T-helper 1 cell treated with Interleukin-12 subunit alpha and Interleukin-12 subunit beta and Interleukin-4 antibody, amounts not matched to agents 30 μg/mL and 1 μg/mL, for 36 hours (primary cell): ENCODE data around the gene VN1R4.
"Not testable (repeated sequence)": the region's sequence is repeated elsewhere in the genome, so short reads cannot be mapped to it uniquely, and the experiment has no call there.

Experiments
- H3K27ac Mint-ChIP-seq: one replicate; pipeline ENCODE4 v1.8.0; 2021; ENCODE audit warnings: mild to moderate bottlenecking, mixed read lengths
- H3K27me3 Mint-ChIP-seq: one replicate; pipeline ENCODE4 v1.8.0; 2021; ENCODE audit warnings: low read depth, mixed read lengths
- H3K36me3 Mint-ChIP-seq: one replicate; pipeline ENCODE4 v1.8.0; 2021; ENCODE audit warnings: low read depth, mixed read lengths
- H3K4me1 Mint-ChIP-seq: one replicate; pipeline ENCODE4 v1.8.0; 2021; ENCODE audit warnings: low read depth, mixed read lengths
- H3K4me3 Mint-ChIP-seq: one replicate; pipeline ENCODE4 v1.8.0; 2021; ENCODE audit warnings: mild to moderate bottlenecking, moderate library complexity, mixed read lengths
- H3K9me3 Mint-ChIP-seq: one replicate; pipeline ENCODE4 v1.8.0; 2021; ENCODE audit warnings: mixed read lengths

VN1R4 gene, protein sequence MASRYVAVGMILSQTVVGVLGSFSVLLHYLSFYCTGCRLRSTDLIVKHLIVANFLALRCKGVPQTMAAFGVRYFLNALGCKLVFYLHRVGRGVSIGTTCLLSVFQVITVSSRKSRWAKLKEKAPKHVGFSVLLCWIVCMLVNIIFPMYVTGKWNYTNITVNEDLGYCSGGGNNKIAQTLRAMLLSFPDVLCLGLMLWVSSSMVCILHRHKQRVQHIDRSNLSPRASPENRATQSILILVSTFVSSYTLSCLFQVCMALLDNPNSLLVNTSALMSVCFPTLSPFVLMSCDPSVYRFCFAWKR

DNA sequence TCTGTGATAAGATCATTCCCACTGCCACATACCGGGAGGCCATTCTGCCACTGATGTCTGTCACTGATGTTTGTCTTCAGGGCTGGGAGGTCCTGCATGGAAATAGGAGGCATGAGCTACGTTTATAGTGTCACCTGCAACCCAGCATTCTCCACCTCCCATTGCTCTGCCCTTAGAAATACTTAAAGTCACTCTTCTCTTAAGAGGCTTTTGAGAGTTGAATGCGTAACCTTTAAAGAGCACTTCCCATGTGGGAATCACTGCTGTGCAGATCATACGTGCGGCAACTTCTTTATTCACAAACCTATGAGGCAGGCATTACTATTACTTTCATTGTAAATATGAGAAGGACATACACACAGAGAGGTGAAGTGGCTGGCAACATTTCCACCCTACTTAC lies at the start of gene VN1R4:
Gene VN1R4 (minus strand): TSS at position 101 of the 400 bp plus-strand sequence. CDS start 58 bp downstream, at position 43.
- H3K27ac Mint-ChIP-seq, H3K27me3 Mint-ChIP-seq, H3K4me1 Mint-ChIP-seq, H3K36me3 Mint-ChIP-seq, H3K4me3 Mint-ChIP-seq: not testable (repeated sequence)
- peaks cover 57% of the 10 kb centered on the region for H3K9me3 Mint-ChIP-seq

DNA sequence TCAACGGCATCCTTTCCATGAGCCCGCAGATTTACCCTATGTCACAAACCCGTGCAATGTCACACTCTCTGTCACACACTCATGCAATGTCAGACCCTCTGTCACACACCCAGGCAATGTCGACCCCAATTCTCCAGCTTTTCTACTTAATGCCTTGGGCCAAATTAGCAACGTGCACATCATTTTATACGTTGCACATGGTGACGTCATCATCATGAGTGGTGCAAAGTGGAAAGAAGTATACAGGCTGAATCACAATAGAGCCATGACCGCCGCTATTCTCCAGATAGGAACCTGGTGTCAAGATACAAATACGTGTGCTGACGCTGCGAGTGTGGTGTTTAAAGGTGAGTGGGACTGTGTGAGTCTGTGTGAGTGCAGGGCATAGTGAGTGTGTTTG lies 44.4 kb upstream of the VN1R4 start:
- Mint-ChIP-seq H3K9me3 (peaks cover 55% of the 10 kb centered on the region), H3K4me3 (no peak overlapping the region), H3K4me1 (no peaks in the 10 kb centered on the region), H3K36me3 (no peaks in the 10 kb centered on the region), H3K27me3 (no peaks in the 10 kb centered on the region), H3K27ac (no peak overlapping the region)

DNA sequence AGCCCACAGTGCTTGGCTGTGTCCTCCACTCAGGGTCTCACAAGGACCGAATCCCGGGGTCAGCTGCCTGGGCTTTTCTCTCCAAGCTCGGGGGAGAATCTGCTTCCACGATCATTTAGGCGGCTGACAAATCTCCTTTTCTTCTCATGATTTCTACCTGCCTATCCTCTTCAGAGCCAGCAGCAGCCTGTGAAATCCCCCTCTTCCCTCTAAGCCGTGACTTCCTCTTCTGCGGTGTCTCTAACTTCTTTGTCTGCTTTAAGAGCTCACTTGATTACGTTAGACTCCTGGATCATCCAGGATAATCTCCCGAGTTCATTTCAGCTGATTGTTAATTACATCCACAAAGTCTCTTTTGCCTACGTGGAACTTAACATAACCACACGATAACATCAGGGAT lies 43.5 kb upstream of the VN1R4 start:
- H3K27ac Mint-ChIP-seq: no peak overlapping the region
- no peak overlapping the region for H3K4me3 Mint-ChIP-seq
- peaks cover 56% of the 10 kb centered on the region for H3K9me3 Mint-ChIP-seq
- no peaks in the 10 kb centered on the region for H3K27me3 Mint-ChIP-seq
- H3K4me1 Mint-ChIP-seq: no peaks in the 10 kb centered on the region
- no peaks in the 10 kb centered on the region for H3K36me3 Mint-ChIP-seq

GRCh38 chr19:53308339-53308811 lies 40.9 kb upstream of the VN1R4 start:
- peaks cover 63% of the 10 kb centered on the region for H3K9me3 Mint-ChIP-seq
- no peak overlapping the region for H3K27ac Mint-ChIP-seq
- no peak overlapping the region for H3K4me3 Mint-ChIP-seq
- no peaks in the 10 kb centered on the region for H3K27me3 Mint-ChIP-seq
- no peaks in the 10 kb centered on the region for H3K36me3 Mint-ChIP-seq
- H3K4me1 Mint-ChIP-seq: no peaks in the 10 kb centered on the region

- H3K27ac Mint-ChIP-seq, H3K36me3 Mint-ChIP-seq, H3K4me3 Mint-ChIP-seq, H3K4me1 Mint-ChIP-seq, H3K27me3 Mint-ChIP-seq: not testable (repeated sequence)
- peaks cover 52% of the 10 kb centered on the region for H3K9me3 Mint-ChIP-seq
These were observed 33.8 kb upstream of the VN1R4 start for GRCh38 chr19:53301341-53301740.

DNA sequence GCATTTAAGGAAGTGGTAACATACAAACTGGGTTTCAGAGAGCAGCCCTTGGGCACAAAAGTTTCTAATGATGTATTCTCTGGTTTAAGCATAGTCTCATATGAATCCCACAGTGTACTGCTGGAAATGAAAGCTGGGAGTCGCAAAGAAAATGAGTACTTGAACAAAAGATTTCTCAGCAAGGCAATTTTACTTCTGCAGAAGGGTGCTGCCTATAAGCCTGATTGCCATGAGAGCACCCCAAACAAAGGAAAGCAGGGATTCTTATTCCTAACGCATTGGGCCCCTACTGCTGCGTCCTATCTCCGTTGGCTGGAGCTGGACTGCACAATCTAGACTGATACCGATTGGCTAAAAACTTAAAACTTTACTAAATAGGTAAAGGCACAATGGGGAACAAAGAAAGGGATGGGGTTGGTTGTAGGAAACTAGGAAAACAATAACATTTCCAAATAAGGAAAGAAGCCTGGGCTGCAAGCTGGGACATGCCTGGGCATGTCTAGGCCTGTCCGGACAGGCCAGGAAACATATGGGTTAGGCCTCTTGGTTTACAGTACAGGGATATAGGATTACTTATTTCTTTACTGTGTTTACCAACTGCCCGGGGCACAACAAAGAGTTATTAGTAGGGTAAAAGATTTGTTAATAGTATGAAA lies 27.4 kb upstream of the VN1R4 start:
- no peak overlapping the region for H3K27ac Mint-ChIP-seq
- no peaks in the 10 kb centered on the region for H3K27me3 Mint-ChIP-seq
- no peak overlapping the region for H3K4me3 Mint-ChIP-seq
- H3K36me3 Mint-ChIP-seq: peaks cover 5% of the 10 kb centered on the region
- H3K9me3 Mint-ChIP-seq: peaks cover 65% of the 10 kb centered on the region
- H3K4me1 Mint-ChIP-seq: no peaks in the 10 kb centered on the region

- H3K36me3 Mint-ChIP-seq: peaks cover 2% of the 10 kb centered on the region
- H3K9me3 Mint-ChIP-seq: peaks cover 73% of the 10 kb centered on the region
- no peak overlapping the region for H3K27ac Mint-ChIP-seq
- H3K27me3 Mint-ChIP-seq: no peaks in the 10 kb centered on the region
- H3K4me1 Mint-ChIP-seq: no peaks in the 10 kb centered on the region
- no peak overlapping the region for H3K4me3 Mint-ChIP-seq
These were observed 23.4 kb upstream of the VN1R4 start for GRCh38 chr19:53290758-53291549.

- no peak overlapping the region for H3K4me3 Mint-ChIP-seq
- H3K36me3 Mint-ChIP-seq: peaks cover 3% of the 10 kb centered on the region
- H3K4me1 Mint-ChIP-seq: no peaks in the 10 kb centered on the region
- no peaks in the 10 kb centered on the region for H3K27me3 Mint-ChIP-seq
- peaks cover 47% of the 10 kb centered on the region for H3K9me3 Mint-ChIP-seq
- no peak overlapping the region for H3K27ac Mint-ChIP-seq
These were observed 17.6 kb upstream of the VN1R4 start for GRCh38 chr19:53285087-53285486.

- not testable (repeated sequence) for H3K4me1 Mint-ChIP-seq, H3K36me3 Mint-ChIP-seq, H3K4me3 Mint-ChIP-seq, H3K27ac Mint-ChIP-seq, H3K27me3 Mint-ChIP-seq
- peaks cover 51% of the 10 kb centered on the region for H3K9me3 Mint-ChIP-seq
These were observed 14.4 kb upstream of the VN1R4 start for GRCh38 chr19:53281947-53282346.

DNA sequence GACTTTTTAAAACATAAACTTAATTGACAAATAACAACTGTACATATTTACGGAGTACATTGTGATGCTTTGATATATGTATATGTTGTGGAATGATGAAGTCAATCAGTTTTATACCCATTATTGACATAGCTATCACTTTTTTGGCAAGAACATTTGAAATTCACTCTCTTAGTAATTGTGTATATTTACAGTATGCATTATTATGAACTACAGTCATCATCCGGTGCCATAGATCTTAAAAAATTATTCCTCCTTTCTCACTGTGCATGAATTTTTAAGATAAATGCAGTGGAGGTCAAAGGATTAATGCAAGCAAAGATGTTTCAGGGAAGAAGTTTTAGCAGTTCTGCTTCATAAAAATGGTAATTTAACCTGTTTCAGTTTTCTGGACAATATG lies 8.0 kb upstream of the VN1R4 start:
- H3K27ac Mint-ChIP-seq: no peak overlapping the region
- peaks cover 75% of the 10 kb centered on the region for H3K9me3 Mint-ChIP-seq
- H3K27me3 Mint-ChIP-seq: no peaks in the 10 kb centered on the region
- H3K4me3 Mint-ChIP-seq: no peak overlapping the region
- no peaks in the 10 kb centered on the region for H3K36me3 Mint-ChIP-seq
- no peaks in the 10 kb centered on the region for H3K4me1 Mint-ChIP-seq

GRCh38 chr19:53272044-53272443 lies 4.5 kb upstream of the VN1R4 start:
- H3K27me3 Mint-ChIP-seq: no peaks in the 10 kb centered on the region
- H3K27ac Mint-ChIP-seq: no peak overlapping the region
- peaks cover 56% of the 10 kb centered on the region for H3K9me3 Mint-ChIP-seq
- no peaks in the 10 kb centered on the region for H3K4me1 Mint-ChIP-seq
- no peaks in the 10 kb centered on the region for H3K36me3 Mint-ChIP-seq
- no peak overlapping the region for H3K4me3 Mint-ChIP-seq

DNA sequence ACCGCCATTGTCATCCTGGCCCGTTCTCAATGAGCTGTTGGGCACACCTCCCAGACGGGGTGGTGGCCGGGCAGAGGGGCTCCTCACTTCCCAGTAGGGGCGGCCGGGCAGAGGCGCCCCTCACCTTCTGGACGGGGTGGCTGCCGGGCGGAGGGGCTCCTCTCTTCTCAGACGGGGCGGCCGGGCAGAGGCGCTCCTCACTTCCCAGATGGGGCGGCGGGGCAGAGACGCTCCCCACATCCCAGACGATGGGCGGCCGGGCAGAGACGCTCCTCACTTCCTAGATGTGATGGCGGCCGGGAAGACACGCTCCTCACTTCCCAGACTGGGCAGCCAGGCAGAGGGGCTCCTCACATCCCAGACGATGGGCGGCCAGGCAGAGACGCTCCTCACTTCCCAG lies 2.3 kb upstream of the VN1R4 start:
- H3K9me3 Mint-ChIP-seq: peaks cover 56% of the 10 kb centered on the region
- H3K36me3 Mint-ChIP-seq, H3K4me3 Mint-ChIP-seq, H3K4me1 Mint-ChIP-seq, H3K27me3 Mint-ChIP-seq, H3K27ac Mint-ChIP-seq: not testable (repeated sequence)

DNA sequence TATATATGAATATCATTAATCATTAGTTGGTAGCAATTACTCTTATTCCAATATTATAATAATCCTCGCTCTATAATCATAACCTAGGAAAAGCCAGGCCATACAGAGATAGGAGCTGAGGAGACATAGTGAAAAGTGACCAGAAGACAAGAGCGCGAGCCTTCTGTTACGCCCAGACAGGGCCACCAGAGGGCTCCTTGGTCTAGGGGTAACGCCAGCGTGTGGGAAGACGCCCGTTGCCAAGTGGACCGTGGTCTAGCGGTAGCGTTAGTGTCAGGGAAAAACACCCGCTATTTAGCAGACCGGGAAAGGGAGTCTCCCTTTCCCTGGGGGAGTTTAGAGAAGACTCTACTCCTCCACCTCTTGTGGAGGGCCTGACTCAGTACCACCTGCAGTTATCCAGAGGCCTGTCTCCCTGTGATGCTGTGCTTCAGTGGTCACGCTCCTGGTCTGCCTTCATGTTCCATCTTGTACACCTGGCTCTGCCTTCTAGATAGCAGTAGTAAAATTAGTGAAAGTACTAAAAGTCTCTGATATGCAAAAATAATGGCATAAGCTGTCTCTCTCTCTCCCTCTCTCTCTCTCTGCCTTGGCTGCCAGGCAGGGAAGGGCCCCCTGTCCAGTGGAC lies 9.7 kb downstream of the VN1R4 start, which contains the start of gene VN1R2:
Gene VN1R2 (plus strand): TSS at position 578 of the 628 bp plus-strand sequence. CDS start 84 bp downstream, outside the sequence.
- H3K9me3 Mint-ChIP-seq: peaks cover 46% of the 10 kb centered on the region
- not testable (repeated sequence) for H3K4me1 Mint-ChIP-seq, H3K27me3 Mint-ChIP-seq, H3K4me3 Mint-ChIP-seq, H3K27ac Mint-ChIP-seq, H3K36me3 Mint-ChIP-seq
